OCI-LY3 (cell line): ENCODE results near the gene VEZT.

Experiments
- CTCF ChIP-seq: fragments of 200-600, 300-600 bp; sonication (generic); IDR thresholded peaks from 2 replicates; pipeline ENCODE4 v1.5.1; 2014; ENCODE audit warnings: antibody characterized with exemption, low read length, low read depth
- EZH2phosphoT487 ChIP-seq: fragments of 200-600 bp; shearing (Covaris generic); IDR thresholded peaks from 2 replicates; pipeline ENCODE4 v1.6.1; 2018; ENCODE audit warnings: antibody characterized with exemption, mixed run types, low read depth

- TF ChIP-seq EZH2phosphoT487 = no peak
- TF ChIP-seq CTCF = no peak
These were observed 104.1 kb downstream of the VEZT start for GRCh38 chr12:95321516-95322246.
